Limb (tissue), 2 donors: ENCODE results near the gene PTPRK.

Source experiments
- DNase-seq, 2 donors: peaks; one replicate each; pipeline ENCODE4 v3.0.0-alpha.2; 2016; ENCODE audit errors: extremely low spot score in 2 of 2

PTPRK gene

DNA sequence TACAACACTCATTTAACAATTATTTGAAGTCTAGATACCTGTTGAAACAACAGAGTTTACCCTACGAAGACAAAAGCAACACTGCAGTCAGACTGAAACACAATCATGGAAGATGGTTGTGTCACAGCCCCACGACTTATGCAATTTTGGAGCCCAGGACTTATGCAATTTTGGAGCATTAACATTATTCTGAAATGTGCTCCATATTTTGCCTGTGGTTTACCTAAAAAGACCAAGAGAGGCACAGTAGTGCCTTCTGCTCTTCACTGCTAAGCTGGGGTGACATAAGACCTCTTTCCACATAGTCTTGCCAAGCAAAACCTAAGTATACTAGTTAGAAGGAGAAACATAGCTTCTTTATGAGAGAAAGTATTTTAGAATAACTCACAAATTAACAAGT lies 216.5 kb downstream of the PTPRK start:
- DNase-seq: no peak

DNA sequence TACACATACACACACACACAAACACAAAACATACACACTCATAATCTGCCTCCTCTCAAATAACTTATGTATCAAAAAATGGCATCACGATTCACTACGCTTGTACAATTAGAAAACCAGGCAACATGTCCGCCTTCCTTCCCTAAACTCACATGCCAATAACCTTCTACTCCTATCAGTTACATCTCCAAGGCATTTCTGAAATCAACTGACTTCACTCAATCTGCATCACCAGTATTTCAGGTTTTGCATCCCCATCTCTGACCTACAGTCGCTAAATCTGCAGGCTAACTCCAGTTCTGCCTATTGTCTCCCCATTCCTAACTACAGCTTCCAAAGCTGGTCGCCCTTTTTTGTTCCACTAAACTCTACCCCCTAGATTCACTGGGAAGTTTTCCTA lies 217.5 kb downstream of the PTPRK start:
- DNase-seq: no peak

DNA sequence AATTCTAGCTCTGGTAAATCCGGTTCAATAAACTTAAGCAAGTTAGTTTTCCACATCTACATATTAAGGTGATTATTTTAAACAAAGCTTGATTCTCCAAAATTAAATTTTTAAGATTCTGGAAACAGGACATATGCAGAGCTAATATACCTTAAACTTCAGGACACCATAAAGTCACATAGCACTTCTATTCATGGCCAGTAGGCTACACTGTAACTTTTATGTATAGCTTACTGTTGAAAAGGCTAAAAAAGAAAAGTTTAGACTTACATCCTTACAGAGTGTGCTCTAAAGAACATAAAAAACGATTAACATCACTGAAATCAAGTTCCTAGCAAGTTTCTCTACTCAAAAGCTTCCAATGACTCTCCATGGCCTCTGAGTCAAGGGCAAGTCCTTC lies 224.7 kb downstream of the PTPRK start:
- DNase-seq: no peak

DNA sequence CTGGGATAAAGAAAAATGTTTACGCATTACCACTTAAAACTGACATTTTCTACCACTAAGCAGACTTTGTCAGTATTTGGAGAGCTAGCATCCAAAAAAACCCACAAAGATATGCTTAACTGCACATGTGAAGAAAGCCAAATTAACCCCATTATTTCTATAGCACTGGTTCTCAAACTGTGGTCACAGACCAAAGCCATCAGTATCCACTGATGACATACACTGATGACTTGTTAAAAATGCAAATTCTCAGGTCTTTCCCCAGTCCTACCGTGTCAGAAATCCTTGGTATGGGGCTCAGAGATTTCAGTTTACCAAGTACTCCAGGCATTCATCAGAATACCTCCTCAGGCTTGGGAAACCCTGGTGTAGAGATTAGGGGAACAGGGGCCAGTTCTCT lies 230.2 kb downstream of the PTPRK start:
- DNase-seq: no peak

DNA sequence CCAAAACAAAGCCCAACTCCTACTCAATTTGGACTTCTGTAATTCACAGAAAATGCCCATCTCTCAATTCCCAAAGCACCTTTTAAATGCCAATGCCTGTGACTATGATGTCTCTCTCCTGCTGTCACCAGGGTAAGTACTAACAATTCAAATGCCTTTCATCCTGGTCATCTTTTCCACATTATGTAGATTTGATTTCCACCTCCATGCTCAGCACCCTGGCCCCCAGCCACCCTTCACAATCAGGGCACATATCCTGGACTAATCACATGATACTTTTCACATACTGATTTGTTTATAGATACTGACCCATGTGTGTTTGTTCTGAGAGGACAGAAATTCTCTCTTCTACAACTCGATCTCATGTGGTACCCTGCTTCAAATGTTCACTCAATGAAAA lies 236.3 kb downstream of the PTPRK start:
- DNase-seq: no peak

DNA sequence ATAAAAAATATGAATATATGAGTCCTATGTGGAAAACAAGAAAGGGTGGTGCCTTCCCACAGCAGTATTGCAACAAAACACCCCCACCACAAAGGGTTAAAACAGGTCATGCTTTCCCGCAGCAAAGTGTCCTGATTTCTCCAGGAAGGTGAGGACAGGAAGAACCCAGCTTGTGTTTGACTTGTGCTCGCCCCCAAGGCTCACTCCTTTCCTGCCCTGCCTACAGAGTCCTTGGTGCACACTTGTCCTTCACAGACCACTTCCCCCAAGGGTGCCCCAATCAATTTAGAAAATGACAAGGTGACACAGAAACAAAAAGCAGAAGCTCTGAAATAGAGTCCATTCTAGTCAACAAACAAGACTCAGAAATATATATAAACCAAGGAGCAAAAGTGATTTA lies 237.4 kb downstream of the PTPRK start:
- DNase-seq: no peak

DNA sequence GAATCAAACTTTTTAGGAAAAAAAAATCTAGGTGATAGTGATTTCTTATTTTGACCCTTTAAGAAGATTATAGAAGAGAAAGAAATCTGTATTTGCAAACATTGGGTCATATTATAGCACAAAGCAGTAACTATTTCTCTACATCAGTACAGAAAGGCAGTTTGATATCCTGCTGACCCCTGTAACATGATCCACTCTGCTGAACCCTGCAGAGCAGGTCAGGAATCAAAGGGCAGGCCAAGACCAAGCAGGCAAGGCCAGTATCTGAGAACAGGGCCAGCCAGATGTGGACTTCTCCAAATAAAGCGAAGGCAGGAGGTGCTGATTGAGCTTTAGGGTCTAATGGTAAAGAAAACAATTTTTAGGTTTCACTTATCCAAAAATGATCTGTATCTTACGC lies 239.4 kb downstream of the PTPRK start:
- DNase-seq: no peak

DNA sequence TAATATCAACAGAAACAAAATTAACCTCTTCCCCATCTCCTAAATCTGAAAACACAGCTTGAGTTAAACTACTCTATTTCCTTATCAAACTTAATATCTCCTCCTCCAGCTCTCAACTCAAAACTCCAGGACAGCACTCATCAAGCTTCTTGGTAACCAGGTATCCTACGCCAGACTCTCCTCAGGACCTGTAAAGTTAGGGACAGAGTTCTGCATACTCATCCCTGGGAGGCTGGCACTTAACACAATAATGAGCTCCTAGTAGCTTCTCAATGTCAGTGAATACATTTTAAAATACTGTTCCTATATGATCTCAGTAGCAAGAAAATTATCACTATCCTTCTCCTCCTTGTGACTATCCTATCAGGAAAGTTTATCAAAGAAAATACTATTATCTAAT lies 240.3 kb downstream of the PTPRK start:
- DNase-seq: no peak

DNA sequence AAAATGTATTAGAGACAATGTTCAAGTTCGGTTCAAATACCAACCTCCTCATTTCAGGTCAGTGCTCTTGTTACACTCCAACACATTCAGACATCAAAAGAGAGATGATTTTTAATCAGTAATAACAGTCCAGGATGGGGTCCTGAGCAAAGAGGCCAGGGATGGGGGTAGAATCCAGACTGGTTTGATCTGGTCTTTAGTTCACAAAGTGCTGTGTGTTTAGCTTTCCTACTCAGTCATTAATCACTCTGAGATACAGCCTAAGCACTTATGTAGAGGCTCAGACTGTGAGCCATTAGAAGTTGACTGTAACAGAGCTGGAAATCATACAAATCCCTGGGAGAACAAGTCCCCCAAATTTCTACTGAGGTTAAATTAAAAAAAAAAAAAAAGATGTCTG lies 241.6 kb downstream of the PTPRK start:
- no peak for DNase-seq

DNA sequence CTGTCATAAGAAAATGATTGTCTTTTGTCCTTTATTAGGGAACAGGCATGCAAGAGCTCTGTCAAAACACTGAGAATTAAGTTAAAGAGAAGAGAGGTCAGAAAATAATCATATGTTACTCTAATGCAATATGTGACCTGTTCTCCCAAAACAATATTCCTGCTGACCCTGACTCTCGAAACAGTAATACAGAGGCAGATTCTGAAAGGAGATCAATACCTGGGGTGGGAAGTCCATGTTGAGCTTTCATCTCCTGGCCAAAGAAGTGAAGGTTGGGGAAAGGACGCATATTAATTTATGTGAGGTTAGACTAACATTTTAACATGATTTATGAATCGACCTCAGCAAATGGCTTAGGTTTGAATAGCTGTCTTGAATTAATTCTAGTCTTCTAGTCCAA lies 243.0 kb downstream of the PTPRK start:
- no peak for DNase-seq

DNA sequence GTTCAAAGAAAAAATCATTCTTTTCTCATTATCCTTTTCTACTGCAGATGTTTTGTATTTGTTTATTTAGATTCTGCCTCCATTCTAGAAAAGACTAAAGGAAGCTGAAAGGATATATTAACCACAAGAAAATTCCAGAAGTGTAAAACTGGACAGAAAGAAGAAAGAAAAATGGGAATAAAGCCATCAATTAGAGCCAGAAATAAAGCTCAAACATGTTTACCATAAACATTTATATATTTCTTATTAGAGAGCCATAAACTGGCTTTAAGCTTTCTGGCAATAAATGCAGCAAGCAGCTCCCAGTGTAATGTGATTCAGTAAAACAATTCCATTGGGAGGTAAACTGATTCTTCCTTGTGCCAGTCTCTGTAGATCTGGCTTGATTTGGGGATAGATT lies 244.1 kb downstream of the PTPRK start:
- DNase-seq: no peak

DNA sequence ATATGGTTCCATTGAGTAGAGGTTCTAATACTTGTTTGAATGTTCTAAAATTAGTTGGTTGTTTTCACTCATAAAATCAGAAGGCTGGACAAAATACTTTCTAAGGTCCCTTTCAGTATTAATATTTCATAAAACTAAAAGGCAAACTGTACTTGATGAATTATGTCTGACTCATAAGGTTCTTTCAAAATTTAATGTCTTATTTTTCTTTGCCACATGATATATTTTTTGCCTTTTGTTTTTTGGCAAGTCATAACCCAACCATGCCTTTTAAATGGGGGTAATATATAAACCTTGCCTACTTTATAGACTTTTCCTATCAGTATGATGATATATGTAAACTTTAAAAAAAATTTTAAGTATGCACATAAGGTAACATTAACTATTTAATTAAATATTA lies 244.7 kb downstream of the PTPRK start:
- no peak for DNase-seq

DNA sequence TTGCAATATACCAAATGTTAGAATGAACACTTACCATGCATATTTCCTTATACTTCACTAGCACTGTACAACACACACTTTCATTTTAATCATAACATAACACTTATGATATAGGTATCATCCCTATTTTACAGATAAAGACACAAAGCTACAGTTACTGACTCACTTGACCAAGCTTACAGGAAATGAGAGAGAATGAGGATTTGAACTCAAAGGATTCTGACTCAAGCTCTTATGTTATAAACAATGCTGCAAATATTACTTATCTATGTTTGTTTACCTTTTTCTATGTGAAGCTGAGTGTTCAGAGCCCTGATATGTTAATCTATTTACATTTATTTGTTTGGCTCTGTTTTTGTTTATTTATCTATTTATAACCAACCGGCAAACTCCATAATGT lies 245.4 kb downstream of the PTPRK start:
- DNase-seq: no peak

DNA sequence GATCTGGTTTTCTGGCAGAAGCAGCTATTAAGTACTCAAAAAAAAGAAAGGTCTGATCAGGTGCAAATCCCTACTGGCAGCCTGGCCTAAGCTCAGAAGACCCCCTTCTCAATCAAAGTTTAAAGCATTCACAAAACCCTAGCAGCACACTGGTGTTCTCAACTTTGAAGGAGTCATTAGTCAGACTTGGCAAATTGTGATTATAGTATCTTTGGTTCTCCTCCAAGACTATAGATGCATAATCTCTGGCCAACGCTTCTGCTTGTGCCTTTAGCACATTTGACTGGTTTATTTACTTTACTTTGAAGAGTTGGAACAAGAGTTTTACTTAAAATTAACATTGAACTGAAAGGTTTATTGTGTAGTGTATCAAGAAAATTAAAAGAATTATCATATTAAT lies 248.9 kb downstream of the PTPRK start:
- DNase-seq: no peak

DNA sequence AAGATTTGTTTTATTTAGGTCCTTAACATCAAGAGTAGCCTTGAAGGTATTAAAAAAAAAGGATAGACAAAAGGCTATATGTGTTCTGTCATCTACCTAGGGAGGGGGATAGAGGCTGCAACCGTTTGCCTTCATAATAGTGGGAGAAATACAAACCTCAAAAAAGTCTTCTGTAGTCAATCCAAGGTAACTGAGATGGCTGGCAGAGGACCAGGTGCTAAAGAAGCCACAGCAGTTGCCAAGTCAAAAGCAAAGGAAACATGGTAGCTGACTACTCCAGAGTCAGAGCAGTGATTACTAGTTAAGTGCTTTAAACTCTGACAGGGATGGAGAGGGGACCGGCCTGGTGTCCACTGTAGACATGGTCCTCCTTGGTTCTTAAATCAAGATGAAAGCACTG lies 249.4 kb downstream of the PTPRK start:
- no peak for DNase-seq

DNA sequence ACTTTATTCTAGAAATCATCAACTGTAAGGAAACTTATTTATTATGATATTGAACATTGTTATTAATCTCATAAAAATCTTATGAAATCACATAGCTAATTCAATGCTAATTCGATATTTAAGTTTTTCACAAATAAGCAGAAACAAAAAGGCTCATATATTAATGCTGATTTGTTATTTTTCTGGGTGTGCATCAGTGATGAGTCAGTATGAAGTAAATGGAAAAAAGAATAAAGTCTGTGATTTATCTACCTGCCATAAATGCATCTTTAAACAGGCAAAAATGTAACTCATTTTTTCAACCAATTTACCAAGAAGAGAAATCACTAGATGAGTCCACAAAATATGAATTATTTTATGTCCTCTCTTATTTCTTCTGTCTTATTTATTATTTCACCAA lies 253.5 kb downstream of the PTPRK start:
- no peak for DNase-seq

DNA sequence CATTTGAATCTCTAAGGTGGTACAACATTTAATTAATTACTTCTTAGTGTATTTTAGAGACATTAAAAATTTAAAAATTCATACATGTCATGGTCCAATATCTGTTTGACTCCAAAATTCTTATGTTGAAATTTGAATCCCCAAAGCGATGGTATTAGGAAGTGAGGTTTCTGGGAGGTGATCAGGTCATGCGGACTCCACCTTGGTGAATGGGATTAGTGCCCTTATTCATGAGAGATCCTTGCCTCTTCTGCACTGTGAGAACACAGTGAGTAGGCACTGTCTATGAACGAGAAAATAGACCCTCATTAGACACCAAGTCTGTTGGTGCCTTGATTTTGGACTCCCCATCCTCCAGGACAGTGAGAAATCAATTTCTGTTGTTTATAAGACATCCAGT lies 254.7 kb downstream of the PTPRK start:
- DNase-seq: no peak

DNA sequence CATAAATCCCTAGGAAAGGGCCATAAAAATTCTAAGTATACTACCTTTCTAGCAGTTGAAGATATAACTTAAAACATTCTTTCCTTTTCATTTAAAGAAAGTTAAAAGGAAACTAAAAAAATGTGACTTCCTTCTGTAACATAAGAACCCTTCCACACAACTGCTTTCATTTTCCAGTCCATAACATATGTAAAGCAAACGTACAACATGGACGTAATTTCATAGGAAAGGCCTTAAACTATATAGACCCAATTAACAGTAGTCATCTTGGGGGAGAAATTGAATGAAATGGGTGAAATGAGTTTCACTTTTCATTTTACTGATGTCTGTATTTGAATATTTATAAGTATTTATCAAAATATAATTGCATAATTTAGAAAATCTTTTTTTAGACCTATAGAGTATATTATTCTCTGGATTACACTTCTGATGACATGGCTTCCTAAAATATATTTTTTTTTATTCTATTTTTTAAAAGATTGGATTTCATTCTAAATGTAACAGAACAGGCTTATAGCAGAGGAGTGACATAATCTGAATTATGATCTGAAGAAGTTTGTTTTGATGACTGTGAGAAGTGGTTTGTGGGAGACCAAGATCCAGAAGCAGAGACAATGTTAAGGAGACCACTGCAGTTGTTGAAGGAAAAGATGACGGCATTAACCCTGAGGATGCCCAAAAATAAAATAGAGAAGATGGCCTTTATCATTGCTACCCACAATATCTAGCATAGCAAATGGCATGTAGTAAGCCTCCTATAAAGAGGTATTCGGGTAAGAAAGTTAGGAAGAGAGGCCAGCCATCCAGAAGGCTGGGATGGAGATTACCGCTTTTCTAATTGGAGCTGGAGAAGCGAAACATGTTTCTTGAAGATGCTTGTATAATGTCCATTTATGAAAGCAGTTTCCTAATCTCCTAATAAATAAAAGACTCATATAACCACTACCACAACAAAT lies 260.4 kb downstream of the PTPRK start:
- no peak for DNase-seq

DNA sequence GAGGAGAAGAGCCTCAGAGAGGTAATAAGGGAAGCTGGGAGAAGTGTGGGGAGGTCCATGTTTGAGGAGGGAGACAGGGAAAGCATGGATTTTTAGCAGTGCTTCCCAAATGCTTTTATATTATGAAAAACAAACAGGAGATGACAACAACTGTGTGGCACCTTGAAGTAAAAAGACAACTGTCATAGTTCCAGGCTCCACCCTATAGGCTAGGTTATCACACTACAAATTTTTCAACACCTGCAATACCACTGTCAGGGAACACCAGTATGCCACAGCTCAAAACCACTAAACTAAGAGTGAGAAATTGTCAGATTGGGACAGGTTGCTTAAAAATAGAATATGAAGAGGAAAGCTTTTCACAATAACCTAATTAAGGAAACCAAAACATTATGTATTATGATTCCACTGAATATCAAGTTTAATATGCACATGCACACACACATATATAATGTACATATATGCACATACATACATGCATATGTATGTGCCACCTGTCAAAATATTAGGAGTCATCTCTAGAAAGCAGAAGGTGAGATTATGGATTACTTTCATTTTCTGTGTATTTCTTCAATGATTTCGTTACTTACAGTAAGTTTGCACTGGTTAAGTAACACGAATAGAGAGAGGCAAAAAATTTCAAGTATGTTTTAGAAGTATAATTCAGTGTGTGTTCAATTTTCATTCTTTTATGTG lies 261.2 kb downstream of the PTPRK start:
- DNase-seq: no peak

DNA sequence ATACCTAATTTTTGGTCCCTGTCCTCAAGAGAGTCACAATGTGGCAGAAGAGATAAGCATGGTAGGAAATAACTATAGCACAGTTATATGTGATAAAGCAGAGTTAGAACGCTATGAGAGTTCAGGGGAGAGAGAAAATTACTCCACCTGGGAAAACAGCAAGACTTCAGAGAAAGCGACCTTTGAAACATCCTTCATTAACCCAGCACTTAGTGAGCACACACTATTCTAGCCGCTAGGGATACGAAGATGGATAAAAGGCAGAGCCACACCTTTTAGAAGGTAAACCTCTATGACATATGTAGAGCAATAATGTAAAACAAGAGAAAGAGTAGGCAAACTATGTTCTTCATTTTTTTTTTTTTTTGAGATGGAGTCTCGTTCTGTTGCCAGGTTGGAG lies 264.3 kb downstream of the PTPRK start:
- DNase-seq: no peak

DNA sequence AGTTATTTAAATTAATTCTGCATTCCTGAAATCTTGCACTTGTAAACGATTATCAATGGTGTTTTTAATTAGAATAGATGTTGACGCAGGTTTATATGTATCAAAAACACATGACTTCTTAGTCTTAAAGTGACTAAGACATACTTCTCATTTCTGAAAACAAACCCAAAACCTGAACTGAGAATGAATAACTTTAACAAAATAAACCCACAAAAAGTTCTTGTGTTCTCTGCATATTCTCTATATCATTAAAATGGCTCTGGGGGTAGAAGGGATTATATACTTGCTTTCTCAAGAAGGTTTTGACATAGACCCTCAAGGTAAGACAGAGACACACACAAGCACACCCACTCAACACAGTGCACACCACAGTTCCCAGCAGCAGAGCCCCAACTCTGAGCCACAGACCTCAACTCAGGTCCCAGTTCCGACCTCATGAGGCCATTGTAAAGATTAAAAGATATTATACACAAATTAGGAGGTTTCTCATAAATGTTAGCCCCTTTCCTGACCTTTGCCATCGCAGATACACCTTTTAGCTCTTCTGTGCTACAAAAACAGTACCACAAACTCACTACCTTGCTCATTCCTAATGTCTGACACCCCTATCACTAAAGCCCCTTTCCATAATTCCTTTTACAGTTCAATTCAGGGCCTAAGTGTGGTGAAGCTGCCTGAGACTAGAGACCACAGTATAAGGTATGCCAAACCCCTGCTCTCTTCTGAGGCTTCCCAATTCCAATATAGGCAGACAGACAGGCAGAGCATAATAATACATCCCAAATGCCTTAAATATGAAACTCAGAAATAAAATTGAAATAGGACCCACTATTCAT lies 267.8 kb downstream of the PTPRK start:
- no peak for DNase-seq
